ENCODE measurements around the gene DLEC1.

The DLEC1 gene

DNA sequence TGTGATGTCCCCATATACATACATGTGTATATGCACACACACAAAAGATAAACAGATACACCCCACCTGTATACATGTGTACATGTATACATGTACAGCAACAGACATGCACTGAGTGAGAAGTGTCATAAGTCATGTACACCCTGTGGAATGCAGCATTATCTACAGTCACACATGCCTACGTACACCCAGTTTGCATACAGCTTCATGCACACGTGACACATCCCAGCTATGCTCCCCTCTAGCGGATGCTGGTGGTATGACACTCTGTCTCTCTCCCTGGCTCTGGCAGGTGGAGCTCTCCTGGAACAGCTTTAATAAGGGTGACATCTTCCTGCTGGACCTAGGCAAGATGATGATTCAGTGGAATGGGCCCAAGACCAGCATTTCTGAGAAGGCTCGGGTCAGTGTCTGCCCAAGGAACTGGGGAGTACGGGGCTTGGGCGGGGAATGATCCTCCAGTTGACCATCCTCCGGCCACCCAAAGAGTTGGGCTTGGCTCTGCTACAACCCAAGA is 42.2 kb upstream of the DLEC1 start:
- H3K4me1 ChIP-seq (ENCODE audit: insufficient read depth, low read length), result peaks cover 10% of the 10 kb centered on the region; the same call in 1 of the 2 replicates
- H3K9ac ChIP-seq (ENCODE audit: low read depth, low read length), result no peak overlapping the region
- H3K36me3 ChIP-seq (ENCODE audit: insufficient read depth, low read length), result no peaks in the 10 kb centered on the region
- no peaks in the 10 kb centered on the region for H3K9me3 ChIP-seq (ENCODE audit: control insufficient read depth, insufficient read depth, low read length)

- Histone ChIP-seq H3K9me3 (ENCODE audit: control insufficient read depth, insufficient read depth, low read length) (no peaks in the 10 kb centered on the region), H3K9ac (ENCODE audit: low read depth, low read length) (no peak overlapping the region), H3K4me1 (ENCODE audit: insufficient read depth, low read length) (peaks cover 7% of the 10 kb centered on the region; the same call in 1 of the 2 replicates), H3K36me3 (ENCODE audit: insufficient read depth, low read length) (no peaks in the 10 kb centered on the region)
Observed at GRCh38 chr3:37997342-37997741, 41.7 kb upstream of the DLEC1 start.

- no peak overlapping the region for H3K9ac ChIP-seq (ENCODE audit: low read depth, low read length)
- no peaks in the 10 kb centered on the region for H3K9me3 ChIP-seq (ENCODE audit: control insufficient read depth, insufficient read depth, low read length)
- H3K36me3 ChIP-seq (ENCODE audit: insufficient read depth, low read length), result no peaks in the 10 kb centered on the region
- peaks cover 7% of the 10 kb centered on the region; the same call in 1 of the 2 replicates for H3K4me1 ChIP-seq (ENCODE audit: insufficient read depth, low read length)
Observed at GRCh38 chr3:37997791-37998370, 41.1 kb upstream of the DLEC1 start.

DNA sequence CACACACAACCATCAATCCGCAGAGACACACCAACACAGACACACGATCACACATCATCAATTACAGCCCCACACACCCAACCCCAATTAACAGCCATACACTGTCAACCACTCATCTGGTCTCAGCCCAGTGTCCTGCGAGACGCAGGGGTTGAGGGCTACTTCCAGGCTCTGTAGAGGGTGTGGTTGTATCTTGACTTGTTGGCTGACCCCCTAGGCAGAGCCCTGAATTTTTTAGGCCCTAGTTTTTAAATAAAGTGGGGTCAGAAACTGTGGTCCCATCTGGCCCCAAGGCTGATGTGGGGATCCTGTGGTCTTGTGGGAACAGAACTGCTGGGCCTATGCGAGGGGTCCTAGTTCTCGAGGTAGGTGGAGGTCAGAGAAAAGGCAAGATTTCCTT is 39.2 kb upstream of the DLEC1 start:
- H3K9ac ChIP-seq (ENCODE audit: low read depth, low read length), result no peak overlapping the region
- no peaks in the 10 kb centered on the region for H3K9me3 ChIP-seq (ENCODE audit: control insufficient read depth, insufficient read depth, low read length)
- peaks cover 5% of the 10 kb centered on the region; the same call in 1 of the 2 replicates for H3K4me1 ChIP-seq (ENCODE audit: insufficient read depth, low read length)
- no peaks in the 10 kb centered on the region for H3K36me3 ChIP-seq (ENCODE audit: insufficient read depth, low read length)

GRCh38 chr3:38000242-38000916 is 38.6 kb upstream of the DLEC1 start:
- no peaks in the 10 kb centered on the region for H3K36me3 ChIP-seq (ENCODE audit: insufficient read depth, low read length)
- peaks cover 5% of the 10 kb centered on the region; the same call in 1 of the 2 replicates for H3K4me1 ChIP-seq (ENCODE audit: insufficient read depth, low read length)
- H3K9ac ChIP-seq (ENCODE audit: low read depth, low read length), result no peak overlapping the region
- no peaks in the 10 kb centered on the region for H3K9me3 ChIP-seq (ENCODE audit: control insufficient read depth, insufficient read depth, low read length)

GRCh38 chr3:38000965-38001455 is 38.0 kb upstream of the DLEC1 start:
- Histone ChIP-seq H3K4me1 (ENCODE audit: insufficient read depth, low read length) (peaks cover 5% of the 10 kb centered on the region; the same call in 1 of the 2 replicates), H3K9me3 (ENCODE audit: control insufficient read depth, insufficient read depth, low read length) (no peaks in the 10 kb centered on the region), H3K36me3 (ENCODE audit: insufficient read depth, low read length) (no peaks in the 10 kb centered on the region), H3K9ac (ENCODE audit: low read depth, low read length) (no peak overlapping the region)

DNA sequence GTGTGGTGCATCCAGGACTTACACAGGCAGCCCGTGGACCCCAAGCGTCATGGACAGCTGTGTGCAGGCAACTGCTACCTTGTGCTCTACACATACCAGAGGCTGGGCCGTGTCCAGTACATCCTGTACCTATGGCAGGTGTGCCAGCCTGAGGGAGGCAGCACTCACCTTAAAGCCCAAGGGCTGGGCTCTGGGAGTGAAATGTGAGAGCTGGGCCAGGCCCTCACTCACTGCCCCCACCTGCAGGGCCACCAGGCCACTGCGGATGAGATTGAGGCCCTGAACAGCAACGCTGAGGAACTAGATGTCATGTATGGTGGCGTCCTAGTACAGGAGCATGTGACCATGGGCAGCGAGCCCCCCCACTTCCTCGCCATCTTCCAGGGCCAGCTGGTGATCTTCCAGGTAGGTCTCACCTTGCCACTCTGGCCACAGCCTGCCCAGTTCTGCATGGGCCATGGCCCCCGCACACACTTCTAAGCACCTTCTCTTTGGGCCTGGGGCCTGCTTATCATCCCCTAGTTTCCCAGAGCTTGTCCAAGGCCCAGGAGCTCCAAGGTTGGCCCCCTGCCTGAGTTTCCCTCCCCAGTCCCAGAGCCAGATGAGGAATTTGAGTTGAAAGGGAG is 37.4 kb upstream of the DLEC1 start:
- Histone ChIP-seq H3K36me3 (ENCODE audit: insufficient read depth, low read length) (no peaks in the 10 kb centered on the region), H3K9me3 (ENCODE audit: control insufficient read depth, insufficient read depth, low read length) (no peaks in the 10 kb centered on the region), H3K4me1 (ENCODE audit: insufficient read depth, low read length) (peaks cover 5% of the 10 kb centered on the region; the same call in 1 of the 2 replicates), H3K9ac (ENCODE audit: low read depth, low read length) (no peak overlapping the region)

DNA sequence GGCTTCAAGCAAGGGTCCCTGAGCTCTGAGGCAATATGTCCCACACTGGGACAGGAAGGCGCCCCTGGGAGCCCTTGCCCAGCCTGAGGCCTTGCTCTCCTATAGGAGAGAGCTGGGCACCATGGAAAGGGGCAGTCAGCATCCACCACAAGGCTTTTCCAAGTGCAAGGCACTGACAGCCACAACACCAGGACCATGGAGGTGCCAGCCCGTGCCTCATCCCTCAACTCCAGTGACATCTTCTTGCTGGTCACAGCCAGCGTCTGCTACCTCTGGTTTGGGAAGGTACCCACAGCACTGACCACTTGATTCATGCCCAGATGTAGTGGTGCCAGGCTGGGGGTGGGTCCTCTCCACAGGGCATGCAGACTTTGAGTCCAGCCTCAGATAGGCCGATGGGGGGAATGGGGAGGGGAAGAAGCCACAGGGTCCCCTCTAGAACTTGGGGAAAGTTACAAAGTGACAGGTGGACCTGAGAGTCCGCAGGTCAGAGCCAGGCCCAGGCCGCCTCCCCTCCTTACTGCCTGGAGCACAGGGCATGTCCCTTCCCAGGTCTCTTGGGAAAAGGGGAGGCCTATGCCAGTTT is 36.6 kb upstream of the DLEC1 start:
- Histone ChIP-seq H3K4me1 (ENCODE audit: insufficient read depth, low read length) (peaks cover 5% of the 10 kb centered on the region; the same call in 1 of the 2 replicates), H3K9ac (ENCODE audit: low read depth, low read length) (no peak overlapping the region), H3K9me3 (ENCODE audit: control insufficient read depth, insufficient read depth, low read length) (no peaks in the 10 kb centered on the region), H3K36me3 (ENCODE audit: insufficient read depth, low read length) (no peaks in the 10 kb centered on the region)

DNA sequence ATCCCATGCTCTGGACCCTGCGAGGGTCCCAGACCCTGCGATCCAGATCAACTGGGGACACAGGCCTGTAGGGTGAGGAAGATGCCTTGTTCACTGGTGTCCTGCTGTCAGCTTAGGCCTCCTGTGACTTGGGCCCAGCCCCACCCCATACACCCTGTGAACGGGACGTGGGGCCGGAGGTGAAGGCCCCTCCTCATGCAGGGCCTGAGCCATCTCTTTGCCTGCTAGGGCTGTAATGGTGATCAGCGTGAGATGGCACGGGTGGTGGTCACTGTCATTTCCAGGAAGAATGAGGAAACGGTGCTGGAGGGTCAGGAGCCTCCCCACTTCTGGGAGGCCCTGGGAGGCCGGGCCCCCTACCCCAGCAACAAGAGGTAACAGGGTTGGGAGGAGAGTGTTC is 36.1 kb upstream of the DLEC1 start:
- Histone ChIP-seq H3K9ac (ENCODE audit: low read depth, low read length) (no peak overlapping the region), H3K4me1 (ENCODE audit: insufficient read depth, low read length) (peaks cover 5% of the 10 kb centered on the region; the same call in 1 of the 2 replicates), H3K9me3 (ENCODE audit: control insufficient read depth, insufficient read depth, low read length) (no peaks in the 10 kb centered on the region), H3K36me3 (ENCODE audit: insufficient read depth, low read length) (no peaks in the 10 kb centered on the region)

DNA sequence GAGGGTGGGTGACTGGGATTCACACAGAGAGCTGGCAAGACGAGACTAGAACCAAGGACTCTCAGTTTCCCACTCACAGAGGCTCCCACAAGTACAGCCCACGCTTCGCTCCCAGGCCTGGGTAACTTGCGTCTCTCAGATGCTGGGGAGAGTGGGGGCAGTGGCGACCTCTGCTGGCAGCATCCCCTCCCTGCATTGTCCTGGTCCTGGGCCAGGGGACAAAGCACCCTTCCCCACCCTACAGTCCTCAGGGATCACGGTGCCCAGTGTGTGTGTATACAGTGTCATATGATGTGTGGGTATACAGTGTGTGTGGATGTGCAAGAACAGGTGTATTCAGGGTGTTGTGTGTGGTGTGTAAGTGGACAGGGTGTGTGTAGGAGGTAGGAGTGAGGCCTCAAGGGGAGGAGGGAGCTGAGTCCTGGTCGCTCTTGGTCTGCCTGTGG is 35.6 kb upstream of the DLEC1 start:
- no peaks in the 10 kb centered on the region for H3K9me3 ChIP-seq (ENCODE audit: control insufficient read depth, insufficient read depth, low read length)
- no peak overlapping the region for H3K9ac ChIP-seq (ENCODE audit: low read depth, low read length)
- no peaks in the 10 kb centered on the region for H3K36me3 ChIP-seq (ENCODE audit: insufficient read depth, low read length)

GRCh38 chr3:38003817-38004414 is 35.1 kb upstream of the DLEC1 start:
- H3K4me1 ChIP-seq (ENCODE audit: insufficient read depth, low read length), result no peaks in the 10 kb centered on the region
- no peaks in the 10 kb centered on the region for H3K36me3 ChIP-seq (ENCODE audit: insufficient read depth, low read length)
- H3K9ac ChIP-seq (ENCODE audit: low read depth, low read length), result no peak overlapping the region
- no peaks in the 10 kb centered on the region for H3K9me3 ChIP-seq (ENCODE audit: control insufficient read depth, insufficient read depth, low read length)

More for the DNA sequence above, 35.6 kb upstream of the DLEC1 start:
- H3K4me1 ChIP-seq (ENCODE audit: insufficient read depth, low read length), result peaks cover under 1% of the 10 kb centered on the region; the same call in 1 of the 2 replicates

GRCh38 chr3:38004415-38005075 is 34.5 kb upstream of the DLEC1 start:
- Histone ChIP-seq H3K9me3 (ENCODE audit: control insufficient read depth, insufficient read depth, low read length) (no peaks in the 10 kb centered on the region), H3K4me1 (ENCODE audit: insufficient read depth, low read length) (no peaks in the 10 kb centered on the region), H3K36me3 (ENCODE audit: insufficient read depth, low read length) (no peaks in the 10 kb centered on the region), H3K9ac (ENCODE audit: low read depth, low read length) (no peak overlapping the region)

DNA sequence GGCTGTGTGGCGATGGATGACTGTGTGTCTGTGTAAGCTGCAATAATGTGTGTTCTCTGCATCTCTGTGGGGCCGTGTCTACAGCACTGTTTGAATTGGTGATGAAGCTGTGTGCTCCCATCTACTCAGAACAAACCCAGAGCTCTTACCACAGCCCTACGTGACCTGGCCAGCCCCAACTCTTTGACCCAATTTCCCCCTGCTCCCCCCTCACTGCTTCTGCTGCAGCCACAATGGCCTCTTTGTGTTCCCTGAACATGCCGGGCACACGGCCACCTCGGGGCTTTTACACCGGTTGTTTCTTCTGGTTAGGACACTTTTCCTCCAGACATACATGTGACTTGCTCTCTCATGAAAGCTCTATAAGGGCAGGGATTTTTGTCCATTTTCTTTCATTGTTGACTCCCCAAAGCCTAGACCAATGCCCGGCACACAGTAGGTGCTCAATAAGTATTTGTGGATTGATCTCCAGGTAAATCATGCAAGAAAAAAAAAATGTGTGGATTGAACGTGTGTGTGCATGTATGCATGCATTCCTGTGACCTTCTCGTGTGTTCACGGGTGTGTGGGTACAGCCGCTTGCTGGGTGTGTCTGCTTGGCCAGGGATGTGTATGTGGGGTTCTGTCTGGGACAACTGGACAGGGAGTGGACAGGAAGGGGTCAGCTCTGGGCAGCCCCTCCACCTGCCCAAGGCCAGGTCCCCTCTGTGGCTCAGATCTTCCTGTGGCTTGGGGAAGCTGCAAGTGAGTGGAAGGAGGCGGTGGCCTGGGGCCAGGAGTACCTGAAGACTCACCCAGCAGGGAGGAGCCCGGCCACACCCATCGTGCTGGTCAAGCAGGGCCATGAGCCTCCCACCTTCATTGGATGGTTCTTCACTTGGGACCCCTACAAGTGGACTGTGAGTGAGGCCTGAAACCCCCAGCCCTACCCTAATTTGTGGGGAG is 33.7 kb upstream of the DLEC1 start:
- Histone ChIP-seq H3K4me1 (ENCODE audit: insufficient read depth, low read length) (no peaks in the 10 kb centered on the region), H3K36me3 (ENCODE audit: insufficient read depth, low read length) (no peaks in the 10 kb centered on the region), H3K9me3 (ENCODE audit: control insufficient read depth, insufficient read depth, low read length) (no peaks in the 10 kb centered on the region), H3K9ac (ENCODE audit: low read depth, low read length) (no peak overlapping the region)
